Natural killer cell (primary cell): ENCODE data around the gene NEO1. TPM values are rescaled to one million over a fixed set of nuclear protein-coding genes. Genes with fewer than 3 reads are reported as not detected.

Experiments
- ATAC-seq, 3 donors: fragments of 150-1000 bp in 2 of 3; fragments of 200-7000 bp in 1 of 3; cut with Tn5 transposase; 1 replicate in 1 of 3; 2 replicates in 2 of 3; pipeline ENCODE4 v1.10.0; 2021; ENCODE audit warnings: mild to moderate bottlenecking in 2 of 3, moderate library complexity in 2 of 3
- DNase-seq, 2 donors: peaks; one replicate each; pipeline versions ENCODE4 v3.0.0 to v3.0.0-alpha.2; 2013 to 2021; ENCODE audit warnings: mixed read lengths in 1 of 2
- H3K27ac ChIP-seq: one replicate; pipeline ENCODE4 v1.5.1; 2013; ENCODE audit warnings: mild to moderate bottlenecking, low read length
- H3K27me3 ChIP-seq: one replicate; pipeline ENCODE4 v1.6.1; 2013; ENCODE audit warnings: low read length; ENCODE audit not compliant: control insufficient read depth, insufficient read depth
- H3K36me3 ChIP-seq: one replicate; pipeline ENCODE4 v1.6.1; 2013; ENCODE audit warnings: low read length; ENCODE audit not compliant: control insufficient read depth, insufficient read depth
- H3K4me1 ChIP-seq: one replicate; pipeline ENCODE4 v1.6.1; 2013; ENCODE audit warnings: low read length; ENCODE audit not compliant: control insufficient read depth, insufficient read depth
- H3K4me3 ChIP-seq: one replicate; pipeline ENCODE4 v1.5.1; 2013; ENCODE audit warnings: low read length
- H3K9me3 ChIP-seq: one replicate; pipeline ENCODE4 v1.6.1; 2013; ENCODE audit warnings: low read length; ENCODE audit not compliant: control insufficient read depth, insufficient read depth
- H3K27ac Mint-ChIP-seq, 2 donors: one replicate each; pipeline ENCODE4 v1.8.0; 2022; ENCODE audit warnings: mild to moderate bottlenecking in 2 of 2, mixed read lengths in 2 of 2, moderate library complexity in 1 of 2
- H3K27me3 Mint-ChIP-seq, 2 donors: one replicate each; pipeline ENCODE4 v1.8.0; 2022; ENCODE audit warnings: low read depth in 2 of 2, mixed read lengths in 2 of 2
- H3K36me3 Mint-ChIP-seq: one replicate; pipeline ENCODE4 v1.8.0; 2022; ENCODE audit warnings: mixed read lengths
- H3K4me1 Mint-ChIP-seq, 2 donors: one replicate each; pipeline ENCODE4 v1.8.0; 2022; ENCODE audit warnings: mixed read lengths in 2 of 2
- H3K4me3 Mint-ChIP-seq: one replicate; pipeline ENCODE4 v1.8.0; 2022; ENCODE audit warnings: mild to moderate bottlenecking, moderate library complexity, mixed read lengths
- H3K9me3 Mint-ChIP-seq, 2 donors: one replicate each; pipeline ENCODE4 v1.8.0; 2022; ENCODE audit warnings: mixed read lengths in 2 of 2
- WGBS: methylation state at CpG from one replicate; pipeline ENCODE4 v1.1.7; 2013; ENCODE audit warnings: missing lambda C conversion rate; ENCODE audit not compliant: insufficient coverage; 5-methylcytosine and 5-hydroxymethylcytosine counted together
- intact Hi-C: fragments of 100-400 bp; cut with micrococcal nuclease; formaldehyde crosslinking; loops from one replicate; pipeline ENCODE4 v1.14.2; 2022
- total RNA-seq, 4 donors: library from RNA; stranded (reverse); fragments of 120-200 nt in 1 of 4; gene quantifications; one replicate each; pipeline versions ENCODE4 v1.2.3 to v1.2.4, GENCODE V29; 2013 to 2022
- TF ChIP-seq, protein P1 (sequence below): fragments of 200-600 bp; IDR thresholded peaks from one replicate; pipeline ENCODE4 v1.8.0; 2022; ENCODE audit warnings: antibody characterized with exemption

Gene NEO1
- total RNA-seq, 3 donors from 2014 or later (not counting 1 experiment from before 2014, with no cell fraction given), result 16.3 to 19.0 (median 17.4) TPM

DNA sequence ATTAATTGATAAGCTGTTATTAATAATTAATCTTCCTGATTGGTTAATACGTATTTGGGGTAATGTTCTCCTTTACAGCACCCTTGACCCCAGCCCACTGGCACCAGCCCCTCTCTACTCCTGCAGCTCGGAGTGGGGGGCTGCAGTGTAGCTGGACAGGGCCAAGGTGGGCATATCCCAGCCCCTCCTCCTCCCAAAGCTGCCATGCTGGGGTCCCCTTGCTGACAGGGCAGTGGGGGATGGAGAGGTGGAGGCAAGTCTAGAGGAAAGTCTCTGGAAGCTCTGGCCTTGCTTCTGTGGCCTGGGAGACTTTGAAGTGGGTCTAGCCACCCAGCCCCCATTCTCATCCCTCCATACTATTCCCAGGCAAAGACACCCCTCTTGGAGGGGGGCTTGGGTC lies 280.7 kb downstream of the NEO1 start:
- H3K36me3 ChIP-seq, result no peaks in the 10 kb centered on the region
- H3K27ac ChIP-seq, result no peak overlapping the region
- no peak overlapping the region for H3K4me3 Mint-ChIP-seq
- peaks cover 10 to 12% of the 10 kb centered on the region in 2 donors for H3K27me3 Mint-ChIP-seq
- no peak overlapping the region for H3K4me3 ChIP-seq
- no peaks in the 10 kb centered on the region for H3K9me3 ChIP-seq
- H3K36me3 Mint-ChIP-seq, result no peaks in the 10 kb centered on the region
- no peak for DNase-seq
- H3K27ac Mint-ChIP-seq, result no peak overlapping the region
- H3K27me3 ChIP-seq, result no peaks in the 10 kb centered on the region
- intact Hi-C loops, result no loop called here
- no peak for ATAC-seq
- WGBS, result no CpG with 5 or more reads among the region's 2 CpGs
- no peaks in the 10 kb centered on the region for H3K9me3 Mint-ChIP-seq
- H3K4me1 ChIP-seq, result no peaks in the 10 kb centered on the region
- peaks cover 0 to 7% of the 10 kb centered on the region in 2 donors for H3K4me1 Mint-ChIP-seq
- TF ChIP-seq, protein P1, sequence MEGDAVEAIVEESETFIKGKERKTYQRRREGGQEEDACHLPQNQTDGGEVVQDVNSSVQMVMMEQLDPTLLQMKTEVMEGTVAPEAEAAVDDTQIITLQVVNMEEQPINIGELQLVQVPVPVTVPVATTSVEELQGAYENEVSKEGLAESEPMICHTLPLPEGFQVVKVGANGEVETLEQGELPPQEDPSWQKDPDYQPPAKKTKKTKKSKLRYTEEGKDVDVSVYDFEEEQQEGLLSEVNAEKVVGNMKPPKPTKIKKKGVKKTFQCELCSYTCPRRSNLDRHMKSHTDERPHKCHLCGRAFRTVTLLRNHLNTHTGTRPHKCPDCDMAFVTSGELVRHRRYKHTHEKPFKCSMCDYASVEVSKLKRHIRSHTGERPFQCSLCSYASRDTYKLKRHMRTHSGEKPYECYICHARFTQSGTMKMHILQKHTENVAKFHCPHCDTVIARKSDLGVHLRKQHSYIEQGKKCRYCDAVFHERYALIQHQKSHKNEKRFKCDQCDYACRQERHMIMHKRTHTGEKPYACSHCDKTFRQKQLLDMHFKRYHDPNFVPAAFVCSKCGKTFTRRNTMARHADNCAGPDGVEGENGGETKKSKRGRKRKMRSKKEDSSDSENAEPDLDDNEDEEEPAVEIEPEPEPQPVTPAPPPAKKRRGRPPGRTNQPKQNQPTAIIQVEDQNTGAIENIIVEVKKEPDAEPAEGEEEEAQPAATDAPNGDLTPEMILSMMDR, result no peak

DNA sequence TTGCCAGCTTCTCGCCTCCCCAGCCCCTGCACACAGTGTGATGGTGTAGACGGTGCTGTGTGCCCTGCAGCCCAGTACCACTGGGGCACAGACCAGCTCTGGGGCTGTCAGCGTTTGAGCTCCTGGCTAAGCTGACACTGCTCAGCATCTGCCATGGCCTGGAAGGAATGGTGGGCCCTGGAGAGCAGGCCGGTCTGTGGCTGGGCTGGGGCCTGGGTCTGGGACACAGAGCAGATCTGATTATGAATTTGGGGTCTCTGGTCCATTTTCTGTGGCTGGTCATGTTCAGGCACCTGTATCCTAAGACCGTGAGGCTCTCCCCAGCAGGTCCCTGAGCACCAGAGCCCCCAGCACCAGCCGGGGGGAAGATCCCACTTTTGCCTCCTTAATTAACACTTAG lies 281.8 kb downstream of the NEO1 start:
- no peaks in the 10 kb centered on the region for H3K27me3 ChIP-seq
- Mint-ChIP-seq H3K27ac (no peak overlapping the region), H3K27me3 (peaks cover 7 to 10% of the 10 kb centered on the region in 2 donors), H3K9me3 (no peaks in the 10 kb centered on the region), H3K4me3 (no peak overlapping the region), H3K36me3 (no peaks in the 10 kb centered on the region), H3K4me1 (no peaks in the 10 kb centered on the region)
- H3K4me3 ChIP-seq, result no peak overlapping the region
- DNase-seq, result no peak
- no peak overlapping the region for H3K27ac ChIP-seq
- intact Hi-C loops, result no loop called here
- H3K36me3 ChIP-seq, result no peaks in the 10 kb centered on the region
- no peaks in the 10 kb centered on the region for H3K9me3 ChIP-seq
- no peaks in the 10 kb centered on the region for H3K4me1 ChIP-seq
- 90% methylated on average over 6 of the region's 6 CpGs for WGBS
- no peak for ATAC-seq
- TF ChIP-seq, protein P1, result no peak

- Mint-ChIP-seq H3K4me1 (no peaks in the 10 kb centered on the region), H3K9me3 (no peaks in the 10 kb centered on the region), H3K27ac (no peak overlapping the region), H3K27me3 (peaks cover 7 to 10% of the 10 kb centered on the region in 2 donors), H3K4me3 (no peak overlapping the region), H3K36me3 (no peaks in the 10 kb centered on the region)
- TF ChIP-seq, protein P1, result no peak
- DNase-seq (no peak), ATAC-seq (no peak)
- Histone ChIP-seq H3K4me1 (no peaks in the 10 kb centered on the region), H3K4me3 (no peak overlapping the region), H3K27me3 (no peaks in the 10 kb centered on the region), H3K36me3 (no peaks in the 10 kb centered on the region), H3K27ac (no peak overlapping the region), H3K9me3 (no peaks in the 10 kb centered on the region)
- WGBS, result 47% methylated on average over 9 of the region's 9 CpGs
- intact Hi-C loops, result no loop called here
Observed at GRCh38 chr15:73335026-73335425, 282.8 kb downstream of the NEO1 start.

- no peak overlapping the region for H3K27ac ChIP-seq
- intact Hi-C loops, result no loop called here
- WGBS, result 44% methylated on average over 5 of the region's 5 CpGs
- no peaks in the 10 kb centered on the region for H3K27me3 ChIP-seq
- H3K4me1 ChIP-seq, result no peaks in the 10 kb centered on the region
- no peak overlapping the region for H3K27ac Mint-ChIP-seq
- TF ChIP-seq, protein P1, result no peak
- ATAC-seq (no peak), DNase-seq (no peak)
- no peak overlapping the region for H3K4me3 ChIP-seq
- no peaks in the 10 kb centered on the region for H3K4me1 Mint-ChIP-seq
- H3K9me3 ChIP-seq, result no peaks in the 10 kb centered on the region
- H3K27me3 Mint-ChIP-seq, result peaks cover 7 to 10% of the 10 kb centered on the region in 2 donors
- H3K36me3 Mint-ChIP-seq, result no peaks in the 10 kb centered on the region
- no peak overlapping the region for H3K4me3 Mint-ChIP-seq
- H3K9me3 Mint-ChIP-seq, result no peaks in the 10 kb centered on the region
- no peaks in the 10 kb centered on the region for H3K36me3 ChIP-seq
Observed at GRCh38 chr15:73335471-73335870, 283.2 kb downstream of the NEO1 start.
